H9 (cell line): Measurements from ENCODE around the gene ANXA7. TPM values are rescaled to one million over a fixed set of nuclear protein-coding genes. Genes with fewer than 3 reads are reported as not detected.

Source experiments
- DNase-seq: peaks from one replicate; pipeline ENCODE4 v3.0.0-alpha.2; 2017
- H2AFZ ChIP-seq: one replicate; pipeline ENCODE4 v1.6.1; 2013; ENCODE audit warnings: mild to moderate bottlenecking, low read length, control low read depth, moderate library complexity
- H2AK5ac ChIP-seq: 2 replicates; pipeline ENCODE4 v1.6.1; 2013; ENCODE audit warnings: low read length, control low read depth, mixed read lengths; ENCODE audit not compliant: insufficient read length
- H2BK120ac ChIP-seq: one replicate; pipeline ENCODE4 v1.6.1; 2013; ENCODE audit warnings: low read depth, mild to moderate bottlenecking, low read length, control low read depth, inconsistent platforms; ENCODE audit not compliant: poor library complexity, severe bottlenecking
- H2BK12ac ChIP-seq: 2 replicates; pipeline ENCODE4 v1.6.1; 2013; ENCODE audit warnings: low read length, control low read depth, mixed read lengths, low read depth; ENCODE audit not compliant: insufficient read length
- H2BK15ac ChIP-seq: 2 replicates; pipeline ENCODE4 v1.6.1; 2013; ENCODE audit warnings: low read depth, low read length, control low read depth
- H2BK20ac ChIP-seq: one replicate; pipeline ENCODE4 v1.6.1; 2013; ENCODE audit warnings: low read depth, mild to moderate bottlenecking, low read length, control low read depth, inconsistent platforms; ENCODE audit not compliant: poor library complexity, severe bottlenecking
- H2BK5ac ChIP-seq: 2 replicates; pipeline ENCODE4 v1.6.1; 2013; ENCODE audit warnings: low read length, control low read depth, mixed read lengths; ENCODE audit not compliant: insufficient read length
- H3K14ac ChIP-seq: 2 replicates; pipeline ENCODE4 v1.6.1; 2013; ENCODE audit warnings: low read length, control low read depth; ENCODE audit not compliant: insufficient read depth
- H3K18ac ChIP-seq: 2 replicates; pipeline ENCODE4 v1.6.1; 2013; ENCODE audit warnings: low read depth, mild to moderate bottlenecking, mixed read lengths, low read length, control low read depth; ENCODE audit not compliant: insufficient read length
- H3K23ac ChIP-seq: 2 replicates; pipeline ENCODE4 v1.6.1; 2013; ENCODE audit warnings: low read length, control low read depth, mixed read lengths, low read depth; ENCODE audit not compliant: insufficient read length
- H3K23me2 ChIP-seq: 2 replicates; pipeline ENCODE4 v1.6.1; 2013; ENCODE audit warnings: low read depth, mild to moderate bottlenecking, mixed read lengths, low read length, control low read depth; ENCODE audit not compliant: insufficient read length, poor library complexity, severe bottlenecking
- H3K27ac ChIP-seq: 2 replicates; pipeline ENCODE4 v1.5.1; 2013; ENCODE audit warnings: low read length, control low read depth, mixed read lengths, low read depth; ENCODE audit not compliant: insufficient read length
- H3K27me3 ChIP-seq: 2 replicates; pipeline ENCODE4 v1.6.1; 2013; ENCODE audit warnings: low read length, control low read depth, inconsistent platforms; ENCODE audit not compliant: insufficient read depth
- H3K4ac ChIP-seq: 2 replicates; pipeline ENCODE4 v1.6.1; 2013; ENCODE audit warnings: low read depth, mild to moderate bottlenecking, control low read depth, inconsistent platforms, low read length, moderate library complexity
- H3K4me1 ChIP-seq: 2 replicates; pipeline ENCODE4 v1.6.1; 2013; ENCODE audit warnings: low read length, control low read depth, inconsistent platforms; ENCODE audit not compliant: insufficient read depth
- H3K4me2 ChIP-seq: 2 replicates; pipeline ENCODE4 v1.6.1; 2013; ENCODE audit warnings: low read length, control low read depth, mixed read lengths; ENCODE audit not compliant: insufficient read length, insufficient read depth
- H3K56ac ChIP-seq: 2 replicates; pipeline ENCODE4 v1.6.1; 2013; ENCODE audit warnings: low read depth, mild to moderate bottlenecking, mixed read lengths, low read length, control low read depth; ENCODE audit not compliant: insufficient read length
- H3K79me1 ChIP-seq: 2 replicates; pipeline ENCODE4 v1.6.1; 2013; ENCODE audit warnings: low read depth, mild to moderate bottlenecking, moderate library complexity, low read length, control low read depth, inconsistent platforms; ENCODE audit not compliant: insufficient read depth, poor library complexity, severe bottlenecking
- H3K79me2 ChIP-seq: 2 replicates; pipeline ENCODE4 v1.6.1; 2013; ENCODE audit warnings: low read length, control low read depth, inconsistent platforms; ENCODE audit not compliant: insufficient read depth
- H3K9ac ChIP-seq: 2 replicates; pipeline ENCODE4 v1.6.1; 2013; ENCODE audit warnings: low read length, control low read depth, mixed read lengths; ENCODE audit not compliant: insufficient read length; ENCODE audit errors: extremely low read depth
- H3K9me3 ChIP-seq: one replicate; pipeline ENCODE4 v1.6.1; 2013; ENCODE audit warnings: low read depth, low read length, inconsistent platforms; ENCODE audit not compliant: control insufficient read depth
- H3T11ph ChIP-seq: one replicate; pipeline ENCODE4 v1.6.1; 2013; ENCODE audit warnings: mild to moderate bottlenecking, low read length, control low read depth, inconsistent platforms
- H4K20me1 ChIP-seq: one replicate; pipeline ENCODE4 v1.6.1; 2013; ENCODE audit not compliant: control insufficient read depth, insufficient read length, insufficient read depth
- H4K5ac ChIP-seq: 2 replicates; pipeline ENCODE4 v1.6.1; 2013; ENCODE audit warnings: low read depth, mild to moderate bottlenecking, mixed read lengths, low read length, control low read depth; ENCODE audit not compliant: insufficient read length
- H4K8ac ChIP-seq: replicated peaks from 2 replicates; pipeline ENCODE4 v1.6.1; 2013; ENCODE audit warnings: low read length, control low read depth, mixed read lengths, low read depth; ENCODE audit not compliant: insufficient read length
- H4K91ac ChIP-seq: 2 replicates; pipeline ENCODE4 v1.6.1; 2013; ENCODE audit warnings: low read depth, mild to moderate bottlenecking, moderate library complexity, mixed read lengths, low read length, control low read depth; ENCODE audit not compliant: insufficient read length
- H3K27ac Mint-ChIP-seq, 3 experiments: 2 replicates in 2 of 3; 3 replicates in 1 of 3; pipeline ENCODE4 v1.8.0; 2020 to 2021; ENCODE audit warnings: mixed read lengths in 3 of 3, mild to moderate bottlenecking in 1 of 3, moderate library complexity in 1 of 3
- H3K27me3 Mint-ChIP-seq: 2 replicates; pipeline ENCODE4 v1.8.0; 2021; ENCODE audit warnings: low read depth, mild to moderate bottlenecking, moderate library complexity, mixed read lengths
- H3K36me3 Mint-ChIP-seq, 3 experiments: 2 replicates in 2 of 3; 3 replicates in 1 of 3; pipeline ENCODE4 v1.8.0; 2020 to 2021; ENCODE audit warnings: low read depth in 3 of 3, mixed read lengths in 3 of 3; ENCODE audit not compliant: insufficient read depth in 1 of 3
- H3K4me1 Mint-ChIP-seq, 2 experiments: 2 replicates each; pipeline ENCODE4 v1.8.0; 2020; ENCODE audit warnings: mixed read lengths in 2 of 2
- H3K4me3 Mint-ChIP-seq, 2 experiments: 2 replicates in 1 of 2; 3 replicates in 1 of 2; pipeline ENCODE4 v1.8.0; 2020 to 2021; ENCODE audit warnings: mild to moderate bottlenecking in 2 of 2, mixed read lengths in 2 of 2, moderate library complexity in 1 of 2
- H3K9me3 Mint-ChIP-seq, 2 experiments: 2 replicates in 1 of 2; 3 replicates in 1 of 2; pipeline ENCODE4 v1.8.0; 2020; ENCODE audit warnings: mild to moderate bottlenecking in 2 of 2, mixed read lengths in 2 of 2, moderate library complexity in 1 of 2
- WGBS: extraction: QIAGEN DNeasy Blood & Tissue Kit; methylation state at CpG from one replicate; pipeline ENCODE4 v1.1.7; 2013; ENCODE audit warnings: missing lambda C conversion rate, low lambda C conversion rate, mixed read lengths; ENCODE audit not compliant: insufficient read length; ENCODE audit errors: extremely low coverage; 5-methylcytosine and 5-hydroxymethylcytosine counted together
- total RNA-seq: library from RNA; stranded (reverse); gene quantifications from 2 replicates; pipeline ENCODE4 v1.2.1, GENCODE V29; 2021
- TF ChIP-seq, protein P1 (sequence below): fragments of 200-600 bp; sonication (generic); conservative IDR thresholded peaks from 3 replicates; pipeline ENCODE4 v1.8.0; 2021; ENCODE audit warnings: antibody characterized with exemption, mild to moderate bottlenecking

ANXA7 gene
- total RNA-seq, 1 experiment from 2014 or later = 84.6 TPM

DNA sequence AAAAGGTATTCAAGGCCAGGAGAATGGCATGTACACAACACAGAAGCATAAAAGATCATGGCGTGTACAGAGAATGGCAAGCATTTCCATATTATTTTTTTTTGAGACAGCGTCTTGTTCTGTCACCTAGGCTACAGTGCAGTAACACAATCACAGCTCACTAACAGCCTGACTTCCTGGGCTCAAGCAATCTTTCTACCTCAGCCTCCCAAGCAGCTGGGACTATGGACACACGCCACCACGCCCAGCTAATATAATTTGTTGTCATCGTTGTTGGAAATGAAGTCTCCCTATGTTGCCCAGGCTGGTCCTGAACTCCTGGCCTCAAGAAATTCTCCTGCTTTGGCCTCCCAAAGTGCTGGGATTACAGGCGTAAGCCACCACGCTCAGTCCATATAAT is 27.3 kb downstream of the ANXA7 start:
- Histone ChIP-seq H2BK20ac (no peak overlapping the region), H3K4ac (no peak overlapping the region), H3K56ac (no peak overlapping the region), H2BK120ac (no peak overlapping the region), H3K23ac (no peak overlapping the region), H3K79me1 (no peaks in the 10 kb centered on the region), H4K8ac (no peak overlapping the region), H2BK12ac (no peak overlapping the region), H3K27ac (no peak overlapping the region), H3K23me2 (no peaks in the 10 kb centered on the region), H2BK15ac (no peak overlapping the region), H4K20me1 (no peaks in the 10 kb centered on the region), H3K9me3 (no peaks in the 10 kb centered on the region), H3T11ph (no peak overlapping the region), H2AK5ac (no peak overlapping the region), H3K4me1 (no peaks in the 10 kb centered on the region), H3K4me2 (no peak overlapping the region), H2AFZ (no peak overlapping the region), H2BK5ac (no peak overlapping the region), H4K91ac (no peak overlapping the region), H3K14ac (no peak overlapping the region), H3K79me2 (no peaks in the 10 kb centered on the region), H4K5ac (no peak overlapping the region), H3K9ac (no peak overlapping the region), H3K27me3 (no peaks in the 10 kb centered on the region), H3K18ac (no peak overlapping the region)
- TF ChIP-seq, protein P1, sequence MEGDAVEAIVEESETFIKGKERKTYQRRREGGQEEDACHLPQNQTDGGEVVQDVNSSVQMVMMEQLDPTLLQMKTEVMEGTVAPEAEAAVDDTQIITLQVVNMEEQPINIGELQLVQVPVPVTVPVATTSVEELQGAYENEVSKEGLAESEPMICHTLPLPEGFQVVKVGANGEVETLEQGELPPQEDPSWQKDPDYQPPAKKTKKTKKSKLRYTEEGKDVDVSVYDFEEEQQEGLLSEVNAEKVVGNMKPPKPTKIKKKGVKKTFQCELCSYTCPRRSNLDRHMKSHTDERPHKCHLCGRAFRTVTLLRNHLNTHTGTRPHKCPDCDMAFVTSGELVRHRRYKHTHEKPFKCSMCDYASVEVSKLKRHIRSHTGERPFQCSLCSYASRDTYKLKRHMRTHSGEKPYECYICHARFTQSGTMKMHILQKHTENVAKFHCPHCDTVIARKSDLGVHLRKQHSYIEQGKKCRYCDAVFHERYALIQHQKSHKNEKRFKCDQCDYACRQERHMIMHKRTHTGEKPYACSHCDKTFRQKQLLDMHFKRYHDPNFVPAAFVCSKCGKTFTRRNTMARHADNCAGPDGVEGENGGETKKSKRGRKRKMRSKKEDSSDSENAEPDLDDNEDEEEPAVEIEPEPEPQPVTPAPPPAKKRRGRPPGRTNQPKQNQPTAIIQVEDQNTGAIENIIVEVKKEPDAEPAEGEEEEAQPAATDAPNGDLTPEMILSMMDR = no peak
- Mint-ChIP-seq H3K4me3 (no peak overlapping the region), H3K9me3 (no peaks in the 10 kb centered on the region), H3K36me3 (peaks cover 8 to 67% (median 55%) of the 10 kb centered on the region in 3 experiments; a peak in 5 of 7 replicates), H3K27me3 (no peaks in the 10 kb centered on the region), H3K27ac (no peak overlapping the region), H3K4me1 (no peaks in the 10 kb centered on the region)
- no peak for DNase-seq
- no CpG with 5 or more reads among the region's 7 CpGs for WGBS
